ENCODE results near the gene MINAR1.

Gene MINAR1, protein sequence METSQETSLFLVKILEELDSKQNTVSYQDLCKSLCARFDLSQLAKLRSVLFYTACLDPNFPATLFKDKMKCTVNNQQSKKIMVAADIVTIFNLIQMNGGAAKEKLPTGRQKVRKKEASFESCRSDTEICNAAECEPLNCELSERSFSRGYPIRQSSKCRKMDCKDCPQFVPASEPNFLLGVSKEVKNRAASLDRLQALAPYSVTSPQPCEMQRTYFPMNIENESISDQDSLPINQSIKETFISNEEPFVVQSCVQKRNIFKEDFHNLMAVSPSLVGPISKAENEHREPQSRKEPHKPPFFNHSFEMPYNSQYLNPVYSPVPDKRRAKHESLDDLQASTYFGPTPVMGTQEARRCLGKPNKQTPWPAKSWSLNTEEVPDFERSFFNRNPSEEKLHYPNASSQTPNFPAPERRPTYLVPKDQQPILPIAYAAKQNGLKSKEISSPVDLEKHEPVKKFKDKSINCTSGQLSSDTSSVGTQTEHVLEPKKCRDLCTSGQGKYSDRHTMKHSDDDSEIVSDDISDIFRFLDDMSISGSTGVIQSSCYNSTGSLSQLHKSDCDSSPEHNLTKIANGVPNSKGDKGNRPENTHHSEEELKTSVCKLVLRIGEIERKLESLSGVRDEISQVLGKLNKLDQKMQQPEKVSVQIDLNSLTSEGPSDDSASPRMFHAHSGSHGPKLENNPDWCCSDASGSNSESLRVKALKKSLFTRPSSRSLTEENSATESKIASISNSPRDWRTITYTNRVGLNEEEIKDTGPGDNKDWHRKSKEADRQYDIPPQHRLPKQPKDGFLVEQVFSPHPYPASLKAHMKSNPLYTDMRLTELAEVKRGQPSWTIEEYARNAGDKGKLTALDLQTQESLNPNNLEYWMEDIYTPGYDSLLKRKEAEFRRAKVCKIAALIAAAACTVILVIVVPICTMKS

GRCh38 chr15:79431636-79432344 lies at the start of gene MINAR1:
Gene MINAR1, plus strand, starts transcription at chr15:79432336. Its CDS starts 23,812 bp downstream, at chr15:79456148.
- Histone ChIP-seq H3K9ac (no peak within 1 kb of the TSS), H3K27me3 (ENCODE audit: insufficient read depth, low read depth) (no peaks in the 10 kb centered on the region), H3K36me3 (ENCODE audit: insufficient read depth) (no peaks in the 10 kb centered on the region), H4K20me1 (ENCODE audit: insufficient read depth) (no peaks in the 10 kb centered on the region), H3K79me2 (ENCODE audit: insufficient read depth, low read depth) (no peaks in the 10 kb centered on the region), H3K27ac (no peak within 1 kb of the TSS), H2AFZ (ENCODE audit: low read depth) (no peak within 1 kb of the TSS), H3K4me3 (IDR thresholded peaks at IDR 0.05; ENCODE audit: insufficient read depth, low read depth, low read length) (no peak within 1 kb of the TSS), H3K4me2 (no peak within 1 kb of the TSS), H3K4me1 (ENCODE audit: low read depth, poor library complexity, severe bottlenecking) (no peaks in the 10 kb centered on the region)
- TF ChIP-seq CTCF (conservative IDR thresholded peaks at IDR 0.05; ENCODE audit: low read depth, low read length): no peak

DNA sequence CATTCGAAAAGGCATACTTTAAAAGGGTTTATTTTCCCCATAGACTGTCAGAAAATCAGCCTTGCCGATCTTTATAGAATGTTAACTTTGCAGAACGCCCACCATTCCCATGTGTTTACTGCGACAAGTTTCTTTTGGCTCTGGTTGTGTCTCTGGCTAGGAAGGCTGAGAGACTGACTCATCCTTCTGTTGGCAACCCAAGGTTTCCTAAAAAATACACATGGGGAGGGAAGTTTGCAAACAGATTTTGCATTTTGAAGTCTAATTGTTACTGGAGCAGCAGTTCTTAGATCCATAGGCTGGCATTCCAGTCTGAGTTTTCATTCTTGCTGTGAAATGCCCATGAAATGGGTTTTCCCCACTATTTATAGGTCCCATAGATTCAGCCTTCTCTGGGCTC lies 37.9 kb upstream of the MINAR1 start:
- Histone ChIP-seq H3K36me3 (ENCODE audit: insufficient read depth) (no peaks in the 10 kb centered on the region), H3K4me1 (ENCODE audit: low read depth, poor library complexity, severe bottlenecking) (no peaks in the 10 kb centered on the region), H3K4me2 (no peak overlapping the region), H4K20me1 (ENCODE audit: insufficient read depth) (no peaks in the 10 kb centered on the region), H3K27me3 (ENCODE audit: insufficient read depth, low read depth) (no peaks in the 10 kb centered on the region), H3K9ac (no peak overlapping the region), H2AFZ (ENCODE audit: low read depth) (no peak overlapping the region), H3K27ac (no peak overlapping the region), H3K79me2 (ENCODE audit: insufficient read depth, low read depth) (no peaks in the 10 kb centered on the region), H3K4me3 (IDR thresholded peaks at IDR 0.05; ENCODE audit: insufficient read depth, low read depth, low read length) (no peak overlapping the region)
- no peak for TF ChIP-seq CTCF (conservative IDR thresholded peaks at IDR 0.05; ENCODE audit: low read depth, low read length)

DNA sequence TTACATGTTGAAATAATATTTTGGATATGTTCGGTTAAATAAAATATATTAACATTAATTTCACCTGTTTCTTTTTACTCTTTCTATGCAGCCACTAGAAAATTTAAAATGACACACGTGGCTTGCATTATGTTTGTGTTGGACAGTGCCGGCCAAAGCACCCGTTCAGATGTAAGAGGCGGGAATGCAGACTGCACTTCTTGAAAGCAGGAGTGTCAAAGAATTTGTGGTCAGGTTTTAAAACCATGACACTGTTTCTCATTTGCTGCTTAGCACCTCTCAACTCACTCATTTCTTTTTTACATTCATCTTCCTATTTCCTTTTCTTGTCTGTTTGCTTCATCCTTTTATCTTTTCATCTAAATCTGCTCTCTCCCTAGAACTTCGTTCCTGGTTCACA lies 35.3 kb upstream of the MINAR1 start:
- no peaks in the 10 kb centered on the region for H4K20me1 ChIP-seq (ENCODE audit: insufficient read depth)
- no peak for TF ChIP-seq CTCF (conservative IDR thresholded peaks at IDR 0.05; ENCODE audit: low read depth, low read length)

GRCh38 chr15:79397269-79397910 lies 34.7 kb upstream of the MINAR1 start:
- Histone ChIP-seq H3K4me3 (IDR thresholded peaks at IDR 0.05; ENCODE audit: insufficient read depth, low read depth, low read length) (no peak overlapping the region), H3K27me3 (ENCODE audit: insufficient read depth, low read depth) (no peaks in the 10 kb centered on the region), H3K4me1 (ENCODE audit: low read depth, poor library complexity, severe bottlenecking) (no peaks in the 10 kb centered on the region), H2AFZ (ENCODE audit: low read depth) (no peak overlapping the region), H3K4me2 (no peak overlapping the region), H3K79me2 (ENCODE audit: insufficient read depth, low read depth) (no peaks in the 10 kb centered on the region), H3K36me3 (ENCODE audit: insufficient read depth) (no peaks in the 10 kb centered on the region), H4K20me1 (ENCODE audit: insufficient read depth) (no peaks in the 10 kb centered on the region), H3K27ac (no peak overlapping the region), H3K9ac (no peak overlapping the region)
- no peak for TF ChIP-seq CTCF (conservative IDR thresholded peaks at IDR 0.05; ENCODE audit: low read depth, low read length)

More for the DNA sequence above, 35.3 kb upstream of the MINAR1 start:
- no peak overlapping the region for H2AFZ ChIP-seq (ENCODE audit: low read depth)
- H3K27me3 ChIP-seq (ENCODE audit: insufficient read depth, low read depth): no peaks in the 10 kb centered on the region
- no peaks in the 10 kb centered on the region for H3K4me1 ChIP-seq (ENCODE audit: low read depth, poor library complexity, severe bottlenecking)
- no peak overlapping the region for H3K27ac ChIP-seq
- no peak overlapping the region for H3K4me2 ChIP-seq
- H3K36me3 ChIP-seq (ENCODE audit: insufficient read depth): no peaks in the 10 kb centered on the region
- H3K9ac ChIP-seq: no peak overlapping the region
- no peak overlapping the region for H3K4me3 ChIP-seq (IDR thresholded peaks at IDR 0.05; ENCODE audit: insufficient read depth, low read depth, low read length)
- no peaks in the 10 kb centered on the region for H3K79me2 ChIP-seq (ENCODE audit: insufficient read depth, low read depth)
